NCI-H146 treated with DMSO at 0.1 percent for 48 hours (cell line): ENCODE results near the gene ABCA13.

Experiments
- DNase-seq: peaks from one replicate; lab custom pipeline; 2025; ENCODE audit not compliant: unreplicated experiment; lab: John Stamatoyannopoulos, UW

The ABCA13 gene

DNA sequence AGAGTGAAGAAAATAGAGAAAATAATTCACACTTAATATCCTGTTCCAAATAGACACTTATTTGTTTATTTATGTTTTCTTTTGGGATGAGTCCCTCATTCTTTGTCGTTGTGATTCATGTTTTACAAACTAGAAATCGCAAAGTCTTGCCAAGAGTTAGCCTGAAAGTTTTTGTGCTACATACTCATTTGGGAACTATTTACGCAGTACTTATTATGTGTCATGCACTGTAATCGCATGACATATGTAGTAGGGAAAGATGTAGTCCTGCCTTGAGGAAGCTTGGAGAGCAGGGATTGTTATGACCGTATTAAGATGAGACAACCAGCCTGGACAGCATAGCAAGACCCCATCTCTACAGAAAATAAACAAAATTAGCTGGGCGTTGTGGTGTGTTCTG, 189.3 kb downstream of the ABCA13 start:
- DNase-seq = no peak

DNA sequence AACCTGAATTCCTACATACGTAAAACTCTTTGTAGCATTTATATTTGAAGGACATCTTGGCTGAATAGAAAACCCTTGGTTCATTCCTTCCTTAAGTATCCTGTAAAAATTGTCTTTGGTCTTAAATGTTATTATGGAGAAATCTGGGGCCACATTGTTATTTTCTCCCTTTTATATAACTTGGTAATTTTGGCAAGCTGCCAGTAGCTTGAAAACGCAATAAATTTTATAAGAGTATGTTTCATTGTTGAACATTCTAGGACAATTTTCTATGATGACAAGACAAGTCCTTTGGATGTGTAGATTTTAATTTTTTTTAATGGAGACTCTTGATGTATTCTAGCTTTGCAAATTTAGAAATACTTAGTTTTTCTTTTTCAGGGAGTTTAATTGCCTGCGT, 191.9 kb downstream of the ABCA13 start:
- DNase-seq = no peak

DNA sequence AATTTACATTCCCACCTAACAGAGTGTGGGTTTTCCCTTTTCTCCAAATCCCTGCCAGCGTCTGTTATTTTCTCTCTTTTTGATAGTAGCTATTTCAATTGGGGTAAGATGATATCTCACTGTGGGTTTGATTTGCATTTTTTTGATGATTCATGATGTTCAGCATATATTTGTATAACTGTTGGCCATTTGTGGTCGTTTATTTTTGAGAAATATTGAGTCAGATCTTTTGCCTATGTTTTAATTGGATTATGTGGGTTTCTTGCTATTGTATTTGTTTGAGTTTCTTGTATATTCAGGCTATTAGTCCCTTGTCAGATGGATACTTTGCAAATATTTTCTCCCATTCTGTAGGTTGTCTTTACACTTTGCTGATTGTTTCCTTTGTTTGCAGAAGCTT, 193.8 kb downstream of the ABCA13 start:
- DNase-seq = no peak

DNA sequence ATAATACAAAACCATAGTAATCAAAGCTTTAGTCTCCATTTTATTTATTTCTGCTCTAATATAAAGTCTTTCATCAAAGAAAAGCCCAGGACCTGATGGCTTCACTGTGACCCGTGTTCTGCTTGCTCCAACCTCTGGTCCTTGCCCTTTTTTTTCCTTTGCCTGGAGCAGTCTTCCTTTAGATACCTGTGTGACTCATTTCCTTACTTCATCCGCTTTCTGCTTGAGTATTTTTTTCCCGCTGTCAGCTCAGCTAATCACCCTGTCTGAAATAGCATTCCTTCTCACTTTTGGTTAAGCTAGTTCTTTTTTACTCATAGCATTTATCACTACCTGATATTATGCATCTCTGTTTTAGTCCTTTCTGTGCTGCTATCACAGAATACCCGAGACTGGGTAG, 194.8 kb downstream of the ABCA13 start:
- no peak for DNase-seq

DNA sequence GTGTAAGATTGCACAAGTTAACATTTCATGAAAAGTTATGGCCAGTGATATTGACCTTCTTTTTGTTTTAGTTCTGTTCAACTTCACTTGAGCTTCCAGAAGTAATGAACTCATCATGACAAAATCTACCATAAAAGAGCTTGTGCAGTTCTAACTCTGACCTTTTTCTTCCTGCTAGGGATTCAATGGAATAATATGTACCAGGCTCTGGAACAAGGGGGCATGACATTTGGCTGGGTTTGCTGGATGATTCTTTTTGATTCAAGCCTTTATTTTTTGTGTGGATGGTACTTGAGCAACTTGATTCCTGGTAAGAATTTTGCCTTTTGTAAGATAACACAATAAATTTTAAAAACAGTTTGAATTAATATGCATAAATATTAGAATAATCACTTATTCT, 205.0 kb downstream of the ABCA13 start:
- DNase-seq = no peak

DNA sequence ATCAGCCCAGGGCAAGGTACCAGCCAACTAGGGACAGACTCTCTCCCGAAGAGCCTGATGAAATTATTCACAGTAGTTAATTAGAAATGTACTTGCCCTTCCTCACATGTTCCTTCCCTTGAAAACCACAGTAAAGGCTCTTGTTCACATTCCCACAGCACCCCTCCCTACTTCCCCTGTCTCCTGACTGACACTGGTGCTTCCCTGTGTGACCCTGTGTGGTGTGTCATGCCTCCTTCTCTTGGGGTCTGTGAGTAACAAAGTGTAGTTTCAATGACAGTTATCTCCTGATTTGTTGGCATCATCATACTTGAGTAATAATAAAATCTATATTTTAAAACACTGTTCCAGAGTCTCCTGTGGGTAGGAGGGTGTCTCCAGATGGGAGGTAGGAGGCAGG, 209.7 kb downstream of the ABCA13 start:
- DNase-seq = no peak

DNA sequence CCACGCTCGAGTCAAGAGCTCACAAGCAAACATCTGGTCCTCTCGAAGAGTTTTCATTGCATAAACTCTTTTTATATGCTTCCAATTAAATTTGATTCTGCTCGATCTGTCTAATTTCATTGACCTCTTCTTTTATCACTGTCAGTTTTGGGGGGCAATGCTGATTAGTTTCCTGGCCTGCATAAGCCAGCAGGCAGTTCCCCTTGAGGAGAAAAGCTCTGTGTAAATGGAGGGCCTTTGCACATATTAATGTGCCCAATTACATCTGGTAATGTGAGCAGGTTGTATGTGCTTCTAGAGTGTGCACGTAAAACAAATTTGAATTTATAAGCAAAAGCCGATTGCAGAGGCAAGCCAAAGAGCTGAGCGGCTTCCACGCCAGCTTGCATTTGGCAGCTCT, 210.3 kb downstream of the ABCA13 start:
- DNase-seq = no peak

DNA sequence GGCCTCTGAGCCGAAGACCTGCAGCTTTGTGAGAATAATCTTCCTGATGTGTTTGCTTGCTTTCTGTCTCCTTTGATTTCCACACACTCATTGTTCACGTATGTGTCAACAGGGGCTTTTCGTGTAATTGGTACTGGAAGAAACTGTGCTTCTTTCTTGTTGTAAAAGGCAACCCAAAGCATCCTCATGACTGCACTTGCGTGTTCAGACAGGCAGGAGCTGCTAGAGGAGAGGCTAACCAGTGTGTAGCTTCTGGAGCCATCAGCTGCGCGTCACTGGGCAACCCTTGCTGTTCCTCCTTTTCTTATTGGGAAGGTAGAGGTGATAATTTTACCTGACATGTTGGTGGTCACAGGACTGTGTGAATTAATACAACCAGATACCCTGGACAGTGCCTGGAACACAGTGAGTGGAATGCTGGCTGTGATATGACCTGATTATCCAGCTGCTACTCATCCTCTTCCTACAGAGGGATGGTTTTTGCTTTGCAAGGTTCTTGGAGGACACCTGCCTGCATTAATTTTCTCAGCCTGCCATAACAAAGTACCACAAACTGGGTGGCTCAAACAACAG, 213.0 kb downstream of the ABCA13 start:
- no peak for DNase-seq

DNA sequence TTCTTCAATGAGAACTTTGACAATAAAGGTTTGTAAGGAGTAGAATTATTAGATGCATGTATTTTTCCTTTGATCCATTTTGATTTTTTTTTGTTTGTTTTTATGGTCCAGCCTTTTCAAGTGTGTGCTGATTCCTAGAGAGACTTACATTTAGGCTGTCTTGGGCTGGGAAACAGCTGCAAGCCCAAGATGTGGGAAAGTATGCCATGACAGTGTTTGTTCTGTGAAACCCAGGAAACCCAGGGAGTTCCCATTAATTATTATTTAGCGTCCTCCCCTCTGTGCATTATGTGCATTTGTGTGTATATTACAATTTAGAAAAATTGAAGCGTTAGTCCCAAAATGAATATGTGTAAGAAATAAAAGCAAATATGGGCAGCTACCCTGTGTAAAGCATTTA, 216.7 kb downstream of the ABCA13 start:
- DNase-seq = no peak

DNA sequence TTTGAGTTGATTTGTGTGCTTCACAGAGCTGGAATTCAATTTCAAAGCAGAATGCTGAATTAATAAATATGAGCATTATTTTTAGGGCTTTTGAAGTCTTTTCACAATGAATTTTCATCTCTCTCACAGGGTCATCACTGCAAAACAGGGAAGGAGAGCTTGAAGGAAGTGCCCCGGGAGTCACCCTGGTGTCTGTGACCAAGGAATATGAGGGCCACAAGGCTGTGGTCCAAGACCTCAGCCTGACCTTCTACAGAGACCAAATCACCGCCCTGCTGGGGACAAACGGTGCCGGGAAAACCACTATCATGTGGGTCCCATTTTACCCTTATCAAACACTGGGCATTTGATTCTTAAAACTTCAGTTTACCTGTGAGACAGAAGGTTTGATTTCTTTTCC, 217.7 kb downstream of the ABCA13 start:
- DNase-seq = no peak

DNA sequence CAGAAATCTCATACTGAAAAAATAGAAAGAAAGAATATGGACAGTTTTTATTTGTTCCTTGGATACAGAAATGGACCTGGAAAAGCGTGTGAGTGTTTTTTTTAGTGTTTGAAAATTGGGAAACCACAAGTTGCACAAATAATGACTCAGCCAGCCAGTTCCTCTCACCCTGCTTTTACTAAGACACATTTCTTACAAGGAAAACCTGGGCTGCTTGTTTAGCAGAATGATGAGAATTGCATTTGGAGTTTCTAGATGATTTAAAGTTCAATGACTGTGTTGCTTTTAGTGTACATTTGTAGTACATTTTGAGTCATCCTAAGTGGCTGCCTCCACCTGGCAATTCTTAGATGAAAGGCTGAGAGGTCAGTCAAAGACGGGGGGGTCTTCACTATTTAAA, 218.7 kb downstream of the ABCA13 start:
- DNase-seq = no peak

DNA sequence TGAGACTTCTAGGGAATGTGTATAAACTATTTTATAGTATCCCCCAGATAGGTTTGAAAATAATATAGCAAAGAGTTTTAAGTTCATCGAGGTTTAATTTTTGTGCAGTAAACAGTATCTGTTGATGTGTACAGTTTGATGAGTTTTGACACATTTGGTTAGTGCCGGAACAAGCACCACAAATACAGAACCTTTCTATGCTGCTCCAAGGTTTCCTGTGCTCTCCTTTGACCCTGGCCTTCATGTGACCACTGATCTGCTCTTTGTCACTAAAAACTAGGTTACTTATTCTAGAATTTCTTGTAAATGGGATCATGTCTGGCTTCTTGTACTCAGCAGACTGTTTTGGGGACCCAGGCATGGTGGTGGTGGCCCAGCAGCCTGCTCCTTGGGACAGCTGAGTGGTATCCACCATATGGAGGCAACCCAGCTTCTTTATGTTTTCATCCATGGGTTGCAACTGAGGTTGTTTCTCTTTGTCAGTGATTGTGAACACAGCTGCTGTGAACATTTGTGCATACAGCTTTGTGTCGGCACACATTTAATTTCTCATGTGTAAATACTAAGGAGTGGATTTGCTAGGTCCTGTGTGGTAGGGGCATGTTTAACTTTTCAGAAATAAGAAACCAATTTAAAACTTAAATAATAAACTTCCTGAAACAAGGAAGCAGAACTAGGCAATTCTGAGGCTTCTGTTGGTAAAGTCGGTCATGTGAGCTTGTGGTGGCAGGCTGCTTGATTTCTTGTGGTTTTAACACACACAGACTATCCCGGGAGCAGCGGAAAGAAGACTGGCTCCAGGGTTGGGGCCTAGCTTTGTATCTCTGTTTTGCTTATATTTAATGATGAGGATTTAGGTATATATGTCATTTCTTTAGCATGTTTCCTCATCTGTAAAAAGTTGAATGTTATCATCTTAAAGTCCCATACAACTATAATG, 219.4 kb downstream of the ABCA13 start:
- DNase-seq = no peak

DNA sequence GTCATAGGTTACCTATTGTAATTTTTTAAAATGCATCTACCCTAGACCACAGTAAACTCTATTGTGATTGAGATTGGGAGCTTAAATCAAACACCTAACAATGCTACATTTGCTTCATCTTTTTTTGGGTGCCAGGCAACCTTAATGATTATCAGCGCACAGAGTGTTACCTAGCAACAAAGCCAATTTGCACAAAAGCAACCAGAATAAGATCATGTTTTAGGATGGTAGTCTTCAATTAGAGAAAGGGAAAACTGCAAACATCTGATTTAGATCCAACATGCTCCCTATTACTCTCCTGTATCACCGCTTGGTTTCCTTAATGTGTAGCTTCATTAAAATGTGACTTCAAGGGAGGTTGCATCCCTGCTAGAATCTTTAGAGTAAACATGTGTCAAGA, 226.9 kb downstream of the ABCA13 start:
- no peak for DNase-seq

DNA sequence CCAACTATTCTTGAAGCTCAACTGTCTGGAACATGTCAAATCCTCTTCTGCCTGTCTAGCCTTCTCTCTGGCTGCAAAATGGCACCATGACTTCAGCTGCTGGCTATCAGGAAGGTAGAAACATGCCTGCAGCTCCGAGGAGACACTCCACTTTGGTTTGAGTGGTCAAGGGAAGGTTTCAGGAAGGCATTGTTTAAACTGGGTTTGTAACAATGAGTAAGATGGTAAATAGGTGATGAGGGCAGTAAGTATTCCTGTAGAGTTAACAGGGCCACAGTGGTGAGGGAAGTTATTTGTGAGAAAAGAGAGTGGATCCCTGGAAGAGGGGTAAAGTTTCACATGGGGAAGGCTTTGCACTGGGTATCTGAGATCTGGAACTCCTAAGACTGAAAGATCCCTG, 231.5 kb downstream of the ABCA13 start:
- no peak for DNase-seq

DNA sequence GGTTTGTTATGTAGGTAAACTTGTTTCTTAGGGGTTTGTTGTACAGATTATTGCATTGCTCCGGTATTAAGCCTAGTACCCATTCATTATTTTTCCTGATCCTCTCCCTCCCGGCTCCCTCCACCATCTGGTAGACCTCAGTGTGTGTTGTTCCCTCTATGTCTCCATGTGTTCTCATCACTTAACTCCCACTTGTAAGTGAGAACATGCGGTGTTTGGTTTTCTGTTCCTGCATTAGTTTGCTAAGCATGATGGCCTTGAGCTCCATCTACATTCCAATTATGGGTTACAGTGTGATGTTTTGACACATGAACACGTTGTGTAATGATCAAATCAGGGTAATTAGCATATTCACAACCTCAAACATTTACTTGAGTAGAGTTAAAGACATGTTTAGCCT, 237.5 kb downstream of the ABCA13 start:
- no peak for DNase-seq

DNA sequence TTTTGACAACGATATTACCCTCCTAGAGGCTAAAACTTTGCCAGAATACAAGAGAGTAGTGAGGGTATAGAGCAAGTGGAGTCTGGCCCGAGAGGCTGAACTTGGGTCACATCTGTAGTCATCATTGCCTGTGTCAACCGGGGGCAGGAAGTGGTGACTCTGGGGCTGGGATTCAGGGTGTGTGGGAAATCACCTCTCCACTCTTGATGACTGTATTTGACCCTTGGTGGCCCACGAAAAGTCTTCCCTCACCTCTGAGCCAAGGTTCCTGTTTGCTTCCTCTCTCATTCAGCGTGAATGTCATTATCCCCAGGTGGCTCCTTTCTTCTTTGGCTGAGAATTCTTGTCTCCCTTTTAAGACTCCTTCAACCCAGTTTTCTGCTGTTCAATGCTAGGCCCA, 240.4 kb downstream of the ABCA13 start:
- no peak for DNase-seq

DNA sequence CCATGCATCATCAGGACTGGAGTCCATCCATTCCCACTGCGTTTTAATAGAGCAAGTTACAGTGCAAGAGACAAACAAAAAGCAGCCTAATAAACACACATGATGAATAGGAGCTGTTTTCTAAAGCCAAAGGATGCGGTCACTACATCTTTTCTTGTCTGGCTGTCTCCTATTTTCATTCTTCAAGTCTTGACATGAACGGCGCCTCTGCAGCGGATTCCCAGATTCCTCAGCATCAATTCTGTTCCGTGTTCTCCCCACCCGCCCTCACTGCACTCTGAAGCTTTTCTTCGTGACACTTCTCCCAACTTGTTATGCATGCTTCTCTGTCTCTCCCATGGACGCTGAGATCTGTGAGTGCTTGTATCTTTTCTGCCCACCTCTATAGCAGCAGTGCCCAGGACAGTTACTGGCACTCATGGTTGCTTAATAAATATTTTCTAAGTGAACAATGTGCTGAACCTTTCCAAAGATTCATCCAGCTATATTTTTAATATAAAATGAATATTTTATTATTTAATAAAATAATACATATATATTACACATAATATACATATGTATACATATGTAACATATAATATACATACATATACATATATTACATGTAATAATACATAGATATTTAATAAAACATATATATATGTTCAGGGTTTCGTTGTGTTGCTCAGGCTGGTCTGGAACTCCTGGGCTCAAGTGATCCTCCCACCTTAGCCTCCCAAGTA, 242.9 kb downstream of the ABCA13 start:
- no peak for DNase-seq

DNA sequence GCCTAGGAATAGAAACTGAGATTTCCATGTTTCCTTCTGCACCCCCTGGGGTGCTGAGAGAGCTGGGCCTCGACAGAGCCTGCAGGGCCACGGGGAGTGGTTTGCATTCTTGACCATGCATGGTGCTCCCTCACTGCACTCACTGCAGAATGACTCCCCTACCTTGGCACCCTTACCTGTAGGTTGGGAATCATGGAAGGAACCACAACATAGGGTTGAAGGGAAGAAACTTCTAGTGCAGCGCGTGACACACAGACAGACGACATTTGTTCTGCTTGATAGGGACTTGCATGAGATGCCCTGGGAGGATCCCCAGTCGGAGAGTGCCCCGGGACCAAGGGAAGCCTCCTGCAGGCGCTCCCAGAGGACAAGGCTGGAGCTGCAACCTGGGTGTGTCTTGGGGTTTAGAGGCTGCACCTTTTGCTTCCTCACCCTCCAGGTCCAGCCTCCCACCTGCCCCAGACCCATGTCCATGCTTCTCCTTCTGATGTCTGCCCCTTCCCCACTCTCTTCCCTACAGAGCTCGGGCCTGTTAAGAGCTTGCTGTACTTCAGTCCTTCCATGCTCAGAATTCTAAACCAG, 245.2 kb downstream of the ABCA13 start:
- DNase-seq = no peak

DNA sequence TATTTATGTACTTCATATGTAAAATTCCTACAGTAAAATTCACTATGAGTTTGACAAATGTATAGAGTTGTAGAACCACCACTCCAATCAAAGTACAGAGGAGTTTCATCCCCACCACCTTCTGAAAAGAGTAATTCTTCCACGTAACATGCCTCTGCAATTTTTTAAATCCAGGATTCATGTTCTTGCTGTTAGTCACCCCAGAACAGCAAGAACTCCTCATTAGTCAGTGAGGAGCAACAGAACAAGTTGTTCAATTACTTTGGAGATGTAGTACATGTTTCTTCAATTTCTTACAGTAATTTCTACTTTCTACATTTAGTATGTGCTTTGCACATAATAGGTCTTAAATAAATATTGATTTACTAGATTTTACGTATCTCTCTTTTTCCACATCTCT, 248.1 kb downstream of the ABCA13 start:
- no peak for DNase-seq

DNA sequence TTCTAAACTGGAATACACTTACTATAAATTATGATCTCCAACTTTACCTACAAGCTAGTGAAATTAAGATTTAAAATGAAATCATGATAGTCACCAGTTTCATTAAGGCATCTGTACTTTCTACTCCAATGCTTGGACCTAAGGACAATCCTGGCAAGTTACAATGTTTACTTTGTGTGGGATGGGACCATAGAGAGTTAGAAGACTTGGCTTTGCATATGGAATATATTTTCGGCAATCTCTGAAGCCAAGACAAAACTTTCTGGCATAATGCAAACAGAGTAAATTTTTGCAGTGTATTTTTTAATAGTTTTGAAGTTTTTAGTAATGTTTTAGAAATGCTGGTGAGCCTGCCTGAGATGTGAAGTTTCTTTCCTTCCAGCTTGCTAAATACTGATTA, 248.9 kb downstream of the ABCA13 start:
- no peak for DNase-seq

DNA sequence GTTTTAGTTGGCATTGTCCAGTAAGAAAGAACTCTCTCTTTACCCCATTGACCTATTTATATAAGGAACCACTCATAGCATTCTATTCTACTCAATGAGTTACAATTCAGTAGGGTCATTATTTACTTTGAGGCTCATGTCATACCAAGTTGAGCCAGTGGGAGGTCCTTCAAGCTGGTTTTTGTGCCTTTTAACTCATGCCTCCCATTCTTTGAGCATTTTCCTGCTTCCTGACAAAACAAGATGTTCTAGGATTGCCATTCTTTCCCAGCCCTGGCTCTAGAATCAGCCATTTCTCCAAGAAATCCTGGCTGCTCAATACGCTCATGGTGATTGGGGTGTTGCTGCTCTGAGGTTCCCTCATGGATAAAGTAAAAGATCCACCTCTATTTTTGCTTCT, 250.1 kb downstream of the ABCA13 start:
- no peak for DNase-seq

DNA sequence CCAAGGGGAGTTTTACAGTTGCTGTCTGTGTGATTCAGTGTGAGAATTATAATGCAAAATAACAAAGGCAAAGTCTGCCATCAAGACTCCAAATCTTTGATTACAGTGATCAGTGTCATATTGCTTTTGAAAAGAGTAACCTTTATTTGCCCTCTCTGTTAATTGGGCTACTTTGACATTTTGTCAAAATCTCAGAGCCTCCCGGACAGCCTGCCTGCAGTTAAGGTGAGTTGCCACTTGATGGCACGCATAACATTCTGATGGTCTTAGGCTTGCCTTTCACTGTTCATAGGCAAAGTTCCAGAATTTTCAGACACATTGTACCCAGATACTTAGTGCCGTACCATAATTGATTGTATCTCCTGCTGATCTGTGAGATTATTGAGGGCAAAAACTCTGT, 253.5 kb downstream of the ABCA13 start:
- no peak for DNase-seq
